ENCODE data around the gene JAG1. TPM values are rescaled to one million over a fixed set of nuclear protein-coding genes. Genes with fewer than 3 reads are reported as not detected.
A peak's percentile ranks its signal among the peaks of the same experiment; 100 is the strongest.

The JAG1 gene
- polyA plus RNA-seq, 3 donors, result 0.70 to 6.8 (median 0.85) TPM

DNA sequence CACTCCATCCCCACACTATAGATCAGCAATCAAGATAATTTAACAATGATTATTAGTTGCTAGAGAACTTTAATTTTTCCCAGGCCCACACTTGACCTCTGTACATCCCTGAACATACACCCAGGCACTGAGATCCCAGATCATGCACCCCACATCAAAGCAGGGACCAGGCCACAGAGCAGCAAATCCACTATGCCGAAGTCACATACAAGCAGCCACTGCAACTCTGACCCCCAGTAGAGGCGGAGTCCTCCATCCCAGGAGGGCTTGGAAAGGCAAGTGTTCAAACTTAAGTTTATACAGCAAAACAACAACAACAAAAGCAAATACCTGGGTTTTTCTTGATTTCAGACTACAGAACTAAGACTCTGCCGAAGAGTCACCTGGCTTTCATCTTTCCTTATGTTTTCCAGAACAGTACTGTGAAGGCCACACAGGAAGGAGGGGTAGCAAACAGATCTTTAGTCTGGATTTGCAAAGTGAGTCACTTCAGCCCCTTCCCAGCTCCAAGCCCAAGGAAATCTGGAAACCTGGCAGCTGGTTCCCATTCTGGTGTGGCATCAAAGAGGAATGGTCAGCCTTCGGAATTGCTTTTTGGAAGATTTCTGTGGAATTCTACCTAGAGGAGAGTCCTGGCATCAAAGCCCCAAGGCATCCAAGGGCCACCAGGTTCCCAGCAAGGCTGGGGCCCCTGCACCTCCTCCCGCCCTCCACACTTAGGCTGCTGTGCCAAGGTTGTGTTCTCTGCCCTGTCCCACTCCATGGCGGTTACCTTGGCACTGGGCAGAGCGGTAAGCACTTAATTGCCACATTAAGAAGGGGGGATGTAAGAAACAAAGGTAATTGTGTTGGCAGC is 7.3 kb downstream of the JAG1 start:
- peaks cover 4% of the 10 kb centered on the region for H3K79me2 ChIP-seq (ENCODE audit: insufficient read depth, low read length)

DNA sequence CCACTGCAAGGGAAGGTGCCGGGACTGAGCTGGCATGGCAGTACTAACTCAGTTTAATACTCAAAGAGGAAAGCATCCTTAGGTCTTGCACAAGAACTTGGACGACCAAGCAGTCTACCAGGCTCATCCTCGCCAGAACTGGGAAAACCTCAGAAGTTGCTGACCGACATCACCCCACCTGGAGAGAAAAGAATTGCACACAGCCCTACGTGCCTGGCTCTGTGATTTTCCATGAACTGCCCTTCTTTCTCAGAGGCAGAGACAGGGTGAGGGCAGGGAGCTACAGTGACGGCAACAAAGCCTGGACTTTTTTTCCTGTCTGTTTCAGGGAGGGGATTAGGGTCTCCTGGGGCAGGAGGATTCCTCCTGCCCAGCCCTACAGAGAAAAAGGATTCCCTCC is 8.0 kb downstream of the JAG1 start:
- intact Hi-C loops (cut with micrococcal nuclease), result no loop called here
- Histone ChIP-seq H3K4me3 (replicated peaks in 1 of 3; ENCODE audit: low read depth in 2 of 3, low read length in 3 of 3) (no peak overlapping the region), H3K4me2 (replicated peaks; ENCODE audit: extremely low read depth, low read length, poor library complexity, severe bottlenecking) (no peak overlapping the region), H3K4me1 (ENCODE audit: control insufficient read depth in 1 of 2, insufficient read depth in 2 of 2, low read length in 2 of 2) (peaks cover 11 to 17% of the 10 kb centered on the region in 2 donors), H3K9ac (ENCODE audit: insufficient read depth, low read length, poor library complexity, severe bottlenecking) (no peak overlapping the region), H3K9me3 (replicated peaks in 1 of 2; ENCODE audit: control insufficient read depth in 1 of 2, insufficient read depth in 1 of 2, low read length in 2 of 2) (no peaks in the 10 kb centered on the region), H3K27ac (ENCODE audit: low read depth in 1 of 2, low read length in 2 of 2) (no peak overlapping the region), H2AFZ (ENCODE audit: insufficient read depth, low read depth, low read length, poor library complexity, severe bottlenecking) (no peak overlapping the region), H3K79me2 (ENCODE audit: insufficient read depth, low read length) (peaks cover 3% of the 10 kb centered on the region), H3K27me3 (ENCODE audit: control insufficient read depth in 2 of 2, insufficient read depth in 2 of 2, low read length in 2 of 2) (no peaks in the 10 kb centered on the region), H4K20me1 (ENCODE audit: insufficient read depth, low read length) (peaks cover 85% of the 10 kb centered on the region), H3K36me3 (replicated peaks in 1 of 2; ENCODE audit: control insufficient read depth in 1 of 2, insufficient read depth in 2 of 2, low read length in 2 of 2) (peaks cover 16% of the 10 kb centered on the region in 2 donors)
- TF ChIP-seq CTCF (IDR thresholded peaks at IDR 0.05), result no peak
- 65% methylated on average over 5 of the region's 6 CpGs for WGBS (ENCODE audit: insufficient coverage)
- H3K36me3 Mint-ChIP-seq, result peaks cover 65% of the 10 kb centered on the region in 2 donors
- peaks cover 22% of the 10 kb centered on the region for H3K4me1 Mint-ChIP-seq
- peaks cover 3 to 20% (median 10%) of the 10 kb centered on the region in 3 donors for H3K27me3 Mint-ChIP-seq (ENCODE audit: low read depth in 3 of 3)
- peaks cover 0 to 3% (median 0%) of the 10 kb centered on the region in 7 donors for H3K9me3 Mint-ChIP-seq
- H3K4me3 Mint-ChIP-seq, result no peak overlapping the region
- DNase-seq, result no peak
- no peak overlapping the region for H3K27ac Mint-ChIP-seq

More for the DNA sequence above, 7.3 kb downstream of the JAG1 start:
- no peak overlapping the region for H2AFZ ChIP-seq (ENCODE audit: insufficient read depth, low read depth, low read length, poor library complexity, severe bottlenecking)
- no peak for TF ChIP-seq CTCF (IDR thresholded peaks at IDR 0.05)
- WGBS (ENCODE audit: insufficient coverage), result 100% methylated on average over 3 of the region's 7 CpGs
- no peaks in the 10 kb centered on the region for H3K27me3 ChIP-seq (ENCODE audit: control insufficient read depth in 2 of 2, insufficient read depth in 2 of 2, low read length in 2 of 2)
- Mint-ChIP-seq H3K4me3 (no peak overlapping the region), H3K4me1 (peaks cover 29% of the 10 kb centered on the region), H3K36me3 (peaks cover 60 to 62% of the 10 kb centered on the region in 2 donors), H3K27ac (peak overlapping the region in 1 of 7 donors; percentile 3), H3K27me3 (ENCODE audit: low read depth in 3 of 3) (peaks cover 3 to 20% (median 11%) of the 10 kb centered on the region in 3 donors), H3K9me3 (peaks cover 0 to 3% (median 0%) of the 10 kb centered on the region in 7 donors)
- H3K9me3 ChIP-seq (replicated peaks in 1 of 2; ENCODE audit: control insufficient read depth in 1 of 2, insufficient read depth in 1 of 2, low read length in 2 of 2), result no peaks in the 10 kb centered on the region
- no peak for DNase-seq
- H3K9ac ChIP-seq (ENCODE audit: insufficient read depth, low read length, poor library complexity, severe bottlenecking), result no peak overlapping the region
- H3K4me3 ChIP-seq (replicated peaks in 1 of 3; ENCODE audit: low read depth in 2 of 3, low read length in 3 of 3), result no peak overlapping the region
- H4K20me1 ChIP-seq (ENCODE audit: insufficient read depth, low read length), result peaks cover 86% of the 10 kb centered on the region
- H3K4me2 ChIP-seq (replicated peaks; ENCODE audit: extremely low read depth, low read length, poor library complexity, severe bottlenecking), result no peak overlapping the region
- peaks cover 17 to 24% of the 10 kb centered on the region in 2 donors for H3K4me1 ChIP-seq (ENCODE audit: control insufficient read depth in 1 of 2, insufficient read depth in 2 of 2, low read length in 2 of 2)
- intact Hi-C loops (cut with micrococcal nuclease), result no loop called here
- H3K36me3 ChIP-seq (replicated peaks in 1 of 2; ENCODE audit: control insufficient read depth in 1 of 2, insufficient read depth in 2 of 2, low read length in 2 of 2), result peaks cover 10 to 11% of the 10 kb centered on the region in 2 donors
- no peak overlapping the region for H3K27ac ChIP-seq (ENCODE audit: low read depth in 1 of 2, low read length in 2 of 2)
